Common myeloid progenitor, CD34-positive (primary cell): Measurements from ENCODE around the gene PHPT1.
"Not testable (repeated sequence)": the region's sequence is repeated elsewhere in the genome, so short reads cannot be mapped to it uniquely, and the experiment has no call there.

ENCODE experiments used
- CTCF ChIA-PET: fragments of 350-600 bp; sonication (Branson Sonifier 250); formaldehyde crosslinking; loops from one replicate; lab custom pipeline; 2021; ENCODE audit warnings: antibody characterized with exemption; lab: Charles Lee
- POLR2A ChIA-PET: fragments of 350-600 bp; sonication (Branson Sonifier 250); formaldehyde crosslinking; loops from one replicate; lab custom pipeline; 2021; ENCODE audit warnings: antibody characterized with exemption; lab: Charles Lee
- DNase-seq, 3 donors: peaks; one replicate each; pipeline versions ENCODE4 v3.0.0 to v3.0.0-alpha.2; 2013
- H3K27ac ChIP-seq, 2 experiments: 1 replicate in 1 of 2; 2 replicates in 1 of 2; pipeline ENCODE4 v1.7.0; 2013; ENCODE audit warnings: inconsistent platforms in 2 of 2, low read length in 2 of 2, mild to moderate bottlenecking in 2 of 2, low read depth in 1 of 2, moderate library complexity in 1 of 2; ENCODE audit not compliant: severe bottlenecking in 2 of 2, insufficient read depth in 1 of 2, poor library complexity in 1 of 2
- H3K27me3 ChIP-seq, 5 experiments: replicated peaks in 2 of 5; 1 replicate in 3 of 5; 2 replicates in 2 of 5; pipeline versions ENCODE4 v1.6.1 to v1.7.0; 2013; ENCODE audit warnings: low read length in 4 of 5, mild to moderate bottlenecking in 2 of 5, moderate library complexity in 2 of 5, inconsistent platforms in 1 of 5; ENCODE audit not compliant: insufficient read depth in 5 of 5, control insufficient read depth in 4 of 5
- H3K36me3 ChIP-seq, 4 experiments: 1 replicate in 2 of 4; 2 replicates in 2 of 4; pipeline versions ENCODE4 v1.6.1 to v1.7.0; 2013; ENCODE audit warnings: low read length in 3 of 4, control low read depth in 1 of 4, mild to moderate bottlenecking in 1 of 4; ENCODE audit not compliant: control insufficient read depth in 4 of 4, insufficient read depth in 4 of 4
- H3K4me1 ChIP-seq, 4 experiments: 1 replicate in 3 of 4; 2 replicates in 1 of 4; pipeline versions ENCODE4 v1.6.1 to v1.7.1; 2013; ENCODE audit warnings: low read length in 3 of 4, mild to moderate bottlenecking in 3 of 4, control low read depth in 1 of 4, inconsistent platforms in 1 of 4, moderate library complexity in 1 of 4; ENCODE audit not compliant: control insufficient read depth in 4 of 4, insufficient read depth in 4 of 4; ENCODE audit errors: control extremely low read depth in 1 of 4
- H3K4me3 ChIP-seq, 7 experiments: 1 replicate in 4 of 7; 2 replicates in 3 of 7; pipeline versions ENCODE4 v1.5.1 to v1.7.0; 2013; ENCODE audit warnings: mild to moderate bottlenecking in 7 of 7, low read length in 6 of 7, moderate library complexity in 6 of 7, inconsistent platforms in 2 of 7, low read depth in 2 of 7, control low read depth in 1 of 7; ENCODE audit not compliant: insufficient read depth in 4 of 7, control insufficient read depth in 1 of 7; ENCODE audit errors: extremely low read depth in 1 of 7
- H3K9me3 ChIP-seq, 5 experiments: 1 replicate in 4 of 5; 2 replicates in 1 of 5; pipeline versions ENCODE4 v1.6.1 to v1.7.1; 2013; ENCODE audit warnings: low read length in 4 of 5, mild to moderate bottlenecking in 2 of 5, inconsistent platforms in 1 of 5, low read depth in 1 of 5, moderate library complexity in 1 of 5; ENCODE audit not compliant: control insufficient read depth in 4 of 5, insufficient read depth in 2 of 5; ENCODE audit errors: control extremely low read depth in 1 of 5
- WGBS: methylation state at CpG from one replicate; pipeline ENCODE4 v1.1.5; 2013; ENCODE audit not compliant: insufficient coverage; 5-methylcytosine and 5-hydroxymethylcytosine counted together

PHPT1 gene

GRCh38 chr9:136861874-136862457 lies 12.8 kb downstream of the PHPT1 start:
- CTCF ChIA-PET = interaction anchor here (1.1 to 1.2 kb wide), 2 partner anchors 17 to 26 kb away, joined by 3 to 5 read pairs; no protein-coding TSS in a partner anchor
- Histone ChIP-seq H3K27me3 (no peaks in the 10 kb centered on the region), H3K4me1 (peaks cover 0 to 10% (median 9%) of the 10 kb centered on the region in 4 experiments), H3K36me3 (peaks cover 2 to 38% (median 26%) of the 10 kb centered on the region in 4 experiments), H3K4me3 (no peak overlapping the region), H3K27ac (no peak overlapping the region), H3K9me3 (no peaks in the 10 kb centered on the region)
- no peak for DNase-seq
- 94% methylated on average over 23 of the region's 26 CpGs for WGBS
- POLR2A ChIA-PET = interaction anchor here (0.6 kb wide), 1 partner anchor 20 kb away, joined by 3 read pairs; no protein-coding TSS in a partner anchor

GRCh38 chr9:136862849-136863622 lies 13.8 kb downstream of the PHPT1 start:
- Histone ChIP-seq H3K27ac (no peak overlapping the region), H3K36me3 (peaks cover 2 to 42% (median 26%) of the 10 kb centered on the region in 4 experiments), H3K4me1 (peaks cover 0 to 14% (median 11%) of the 10 kb centered on the region in 4 experiments), H3K9me3 (no peaks in the 10 kb centered on the region), H3K27me3 (no peaks in the 10 kb centered on the region), H3K4me3 (no peak overlapping the region)
- ChIA-PET CTCF (interaction anchor here (0.8 to 1.5 kb wide), 5 partner anchors 12 to 84 kb away, joined by 3 to 5 read pairs (median 4); partner anchors contain the start of gene AJM1), POLR2A (no interaction called here)
- 95% methylated on average over 28 of the region's 31 CpGs for WGBS
- no peak for DNase-seq

- Histone ChIP-seq H3K27me3 (no peaks in the 10 kb centered on the region), H3K4me1 (peaks cover 0 to 14% (median 11%) of the 10 kb centered on the region in 4 experiments), H3K4me3 (no peak overlapping the region), H3K36me3 (peaks cover 2 to 46% (median 26%) of the 10 kb centered on the region in 4 experiments), H3K9me3 (no peaks in the 10 kb centered on the region), H3K27ac (no peak overlapping the region)
- CTCF ChIA-PET = interaction anchor here (0.8 to 1.5 kb wide), 4 partner anchors 12 to 84 kb away, joined by 3 to 4 read pairs (median 4); partner anchors contain the start of genes AJM1 and MAMDC4
- DNase-seq = no peak
- WGBS = 99% methylated on average over 8 of the region's 12 CpGs
- POLR2A ChIA-PET = no interaction called here
Measured at GRCh38 chr9:136863623-136864273, 14.5 kb downstream of the PHPT1 start.

GRCh38 chr9:136865041-136865767 lies 16.0 kb downstream of the PHPT1 start:
- H3K27ac ChIP-seq = peak overlapping the region; percentile 50 to 87

GRCh38 chr9:136865768-136866103 lies 16.5 kb downstream of the PHPT1 start:
- CTCF ChIA-PET = interaction anchor here (1.4 kb wide), 1 partner anchor 22 kb away, joined by 3 read pairs; no protein-coding TSS in a partner anchor
- 0% methylated on average over 12 of the region's 20 CpGs for WGBS
- H3K27me3 ChIP-seq = no peaks in the 10 kb centered on the region
- H3K4me3 ChIP-seq = peak overlapping the region; percentile 48 to 87 (median 80)
- POLR2A ChIA-PET = interaction anchor here (0.7 to 1.0 kb wide), 2 partner anchors 20 to 78 kb away, joined by 3 to 4 read pairs; partner anchors contain the start of gene TRAF2
- peaks cover 0 to 14% (median 11%) of the 10 kb centered on the region in 4 experiments for H3K4me1 ChIP-seq
- H3K27ac ChIP-seq = peak overlapping the region; percentile 54 to 87
- DNase-seq = no peak
- peaks cover 2 to 41% (median 23%) of the 10 kb centered on the region in 4 experiments for H3K36me3 ChIP-seq
- no peaks in the 10 kb centered on the region for H3K9me3 ChIP-seq

More at GRCh38 chr9:136865041-136865767, 16.0 kb downstream of the PHPT1 start:
- H3K36me3 ChIP-seq = peaks cover 2 to 43% (median 25%) of the 10 kb centered on the region in 4 experiments
- no peaks in the 10 kb centered on the region for H3K9me3 ChIP-seq
- POLR2A ChIA-PET = no interaction called here
- H3K4me3 ChIP-seq = peak overlapping the region; percentile 6 to 87 (median 80)
- DNase-seq = no peak
- CTCF ChIA-PET = interaction anchor here (1.2 to 1.4 kb wide), 3 partner anchors 13 to 22 kb away, joined by 3 read pairs; partner anchors contain the start of gene MAMDC4
- no peaks in the 10 kb centered on the region for H3K27me3 ChIP-seq
- H3K4me1 ChIP-seq = peaks cover 0 to 14% (median 11%) of the 10 kb centered on the region in 4 experiments
- WGBS = 87% methylated on average over 7 of the region's 11 CpGs

- H3K9me3 ChIP-seq, CTCF ChIA-PET, DNase-seq, POLR2A ChIA-PET, H3K27me3 ChIP-seq: not testable (repeated sequence)
- Histone ChIP-seq H3K4me1 (peaks cover 0 to 14% (median 11%) of the 10 kb centered on the region in 4 experiments), H3K36me3 (peaks cover 2 to 29% (median 13%) of the 10 kb centered on the region in 4 experiments), H3K27ac (peak overlapping the region; percentile 61 to 74), H3K4me3 (peak overlapping the region; percentile 48 to 87 (median 80))
- 83% methylated on average over 7 of the region's 29 CpGs for WGBS
Measured at GRCh38 chr9:136866898-136867421, 17.8 kb downstream of the PHPT1 start.
